Epithelial cell of esophagus (primary cell): ENCODE results near the gene MCC.
A peak's percentile ranks its signal among the peaks of the same experiment; 100 is the strongest.

Source experiments
- DNase-seq: peaks from one replicate; pipeline ENCODE4 v3.0.0; 2010; ENCODE audit warnings: low read depth
- H3K4me3 ChIP-seq: 2 replicates; pipeline ENCODE4 v1.5.1; 2011; ENCODE audit warnings: mild to moderate bottlenecking, low read length, control low read depth
- CTCF ChIP-seq: IDR thresholded peaks from 2 replicates; pipeline ENCODE4 v1.5.1; 2011; ENCODE audit warnings: low read depth, mild to moderate bottlenecking, low read length, control low read depth, inconsistent platforms; ENCODE audit not compliant: insufficient read depth; ENCODE audit errors: missing control alignments

The MCC gene

GRCh38 chr5:113039229-113039933 is 448.9 kb downstream of the MCC start:
- H3K4me3 ChIP-seq, result no peak overlapping the region
- peak; percentile 60 for DNase-seq
- no peak for TF ChIP-seq CTCF

- H3K4me3 ChIP-seq, result no peak overlapping the region
- no peak for TF ChIP-seq CTCF
- DNase-seq, result peak; percentile 93
Measured at GRCh38 chr5:113038714-113039113, 449.5 kb downstream of the MCC start.

GRCh38 chr5:113038136-113038535 is 450.1 kb downstream of the MCC start:
- no peak overlapping the region for H3K4me3 ChIP-seq
- no peak for DNase-seq
- TF ChIP-seq CTCF, result no peak

GRCh38 chr5:113036826-113037225 is 451.4 kb downstream of the MCC start:
- DNase-seq, result no peak
- TF ChIP-seq CTCF, result no peak
- no peak overlapping the region for H3K4me3 ChIP-seq

- no peak overlapping the region for H3K4me3 ChIP-seq
- TF ChIP-seq CTCF, result no peak
- no peak for DNase-seq
Measured at GRCh38 chr5:113036321-113036720, 451.9 kb downstream of the MCC start.

- no peak for TF ChIP-seq CTCF
- no peak overlapping the region for H3K4me3 ChIP-seq
- no peak for DNase-seq
Measured at GRCh38 chr5:113035096-113035495, 453.2 kb downstream of the MCC start.

GRCh38 chr5:113034182-113034773 is 454.0 kb downstream of the MCC start:
- DNase-seq, result peak; percentile 62
- H3K4me3 ChIP-seq, result no peak overlapping the region
- no peak for TF ChIP-seq CTCF
